GM18511 (cell line): ENCODE results near the gene C11orf98.
A peak's percentile ranks its signal among the peaks of the same experiment; 100 is the strongest.
"Not testable (repeated sequence)": the region's sequence is repeated elsewhere in the genome, so short reads cannot be mapped to it uniquely, and the experiment has no call there.

Experiments
- ATAC-seq: cut with Tn5 transposase; IDR thresholded peaks from one replicate; pipeline ENCODE4 v1.9.1; 2021; ENCODE audit warnings: mild to moderate bottlenecking, moderate library complexity; ENCODE audit not compliant: unreplicated experiment

The C11orf98 gene

GRCh38 chr11:62665075-62665598 is at the start of gene C11orf98, which contains the start of gene CSKMT:
Gene C11orf98, minus strand, starts transcription at chr11:62665210. Its CDS starts 41 bp downstream, at chr11:62665169.
Gene CSKMT, plus strand, starts transcription at chr11:62665312. Its CDS starts 568 bp downstream, at chr11:62665880.
- peak; percentile 90 for ATAC-seq

GRCh38 chr11:62713343-62713742 is 48.3 kb upstream of the C11orf98 start:
- ATAC-seq: no peak

GRCh38 chr11:62712861-62713260 is 47.9 kb upstream of the C11orf98 start:
- ATAC-seq: no peak

- no peak for ATAC-seq
Measured at GRCh38 chr11:62712276-62712812, 47.3 kb upstream of the C11orf98 start.

GRCh38 chr11:62710001-62710345 is 45.0 kb upstream of the C11orf98 start:
- no peak for ATAC-seq

- ATAC-seq: peak; percentile 77
Measured at GRCh38 chr11:62709247-62710000, 44.4 kb upstream of the C11orf98 start.

- ATAC-seq: no peak
Measured at GRCh38 chr11:62708793-62709192, 43.8 kb upstream of the C11orf98 start.

GRCh38 chr11:62708392-62708791 is 43.4 kb upstream of the C11orf98 start:
- ATAC-seq: no peak

GRCh38 chr11:62707277-62707861 is 42.4 kb upstream of the C11orf98 start, which contains the start of the genes BSCL2 and GNG3:
Gene BSCL2, minus strand, starts transcription at chr11:62707424. Its CDS starts 229 bp downstream, at chr11:62707195.
Gene GNG3, plus strand, starts transcription at chr11:62707676. Its CDS starts 620 bp downstream, at chr11:62708296.
- no peak for ATAC-seq

- no peak for ATAC-seq
Measured at GRCh38 chr11:62706850-62707247, 41.8 kb upstream of the C11orf98 start.

- ATAC-seq: peak; percentile 74
Measured at GRCh38 chr11:62705880-62706849, 41.2 kb upstream of the C11orf98 start.

- no peak for ATAC-seq
Measured at GRCh38 chr11:62705413-62705812, 40.4 kb upstream of the C11orf98 start.

- not testable (repeated sequence) for ATAC-seq
Measured at GRCh38 chr11:62703921-62704320, 38.9 kb upstream of the C11orf98 start.

GRCh38 chr11:62702246-62702645 is 37.2 kb upstream of the C11orf98 start:
- ATAC-seq: no peak

- ATAC-seq: no peak
Measured at GRCh38 chr11:62694455-62695167, 29.6 kb upstream of the C11orf98 start.

- not testable (repeated sequence) for ATAC-seq
Measured at GRCh38 chr11:62693624-62694023, 28.6 kb upstream of the C11orf98 start.

- ATAC-seq: no peak
Measured at GRCh38 chr11:62689421-62690183, 24.6 kb upstream of the C11orf98 start, which contains the start of gene LRRN4CL. Gene LRRN4CL, minus strand, starts transcription at chr11:62689530. Its CDS starts 1,022 bp downstream, at chr11:62688508.

GRCh38 chr11:62688491-62688890 is 23.5 kb upstream of the C11orf98 start:
- no peak for ATAC-seq
